Stimulated activated CD8-positive, alpha-beta memory T cell treated with anti-CD3 and anti-CD28 coated beads, Interleukin-2, amount 100 ng/mL, for 1 hour (primary cell): ENCODE data around the gene FMN2.

Experiments
- DNase-seq, 2 donors: peaks; one replicate each; pipeline ENCODE4 v3.0.0-alpha.2; 2020; ENCODE audit warnings: low read depth in 2 of 2

Gene FMN2

GRCh38 chr1:240098534-240098933 is 6.9 kb downstream of the FMN2 start:
- no peak for DNase-seq

GRCh38 chr1:240099329-240099728 is 7.6 kb downstream of the FMN2 start:
- DNase-seq, result no peak

- no peak for DNase-seq
Measured at GRCh38 chr1:240099748-240100147, 8.1 kb downstream of the FMN2 start.

GRCh38 chr1:240100371-240100934 is 8.8 kb downstream of the FMN2 start:
- DNase-seq, result no peak

GRCh38 chr1:240101306-240101705 is 9.6 kb downstream of the FMN2 start:
- DNase-seq, result no peak

GRCh38 chr1:240101737-240102136 is 10.1 kb downstream of the FMN2 start:
- no peak for DNase-seq

GRCh38 chr1:240104672-240105071 is 13.0 kb downstream of the FMN2 start:
- DNase-seq, result no peak

GRCh38 chr1:240107058-240107684 is 15.5 kb downstream of the FMN2 start:
- no peak for DNase-seq

- DNase-seq, result no peak
Measured at GRCh38 chr1:240109130-240109529, 17.4 kb downstream of the FMN2 start.

- no peak for DNase-seq
Measured at GRCh38 chr1:240109920-240110636, 18.4 kb downstream of the FMN2 start.

GRCh38 chr1:240111558-240111957 is 19.9 kb downstream of the FMN2 start:
- DNase-seq, result no peak

- no peak for DNase-seq
Measured at GRCh38 chr1:240114222-240114621, 22.5 kb downstream of the FMN2 start.

GRCh38 chr1:240115831-240116230 is 24.1 kb downstream of the FMN2 start:
- DNase-seq, result no peak

- no peak for DNase-seq
Measured at GRCh38 chr1:240116831-240117769, 25.4 kb downstream of the FMN2 start.

- no peak for DNase-seq
Measured at GRCh38 chr1:240117930-240118329, 26.2 kb downstream of the FMN2 start.

- DNase-seq, result no peak
Measured at GRCh38 chr1:240122639-240123613, 31.2 kb downstream of the FMN2 start.

GRCh38 chr1:240126821-240127220 is 35.1 kb downstream of the FMN2 start:
- no peak for DNase-seq

GRCh38 chr1:240128366-240128765 is 36.7 kb downstream of the FMN2 start:
- no peak for DNase-seq

GRCh38 chr1:240134113-240134512 is 42.4 kb downstream of the FMN2 start:
- DNase-seq, result no peak

- DNase-seq, result no peak
Measured at GRCh38 chr1:240134596-240134995, 42.9 kb downstream of the FMN2 start.

- no peak for DNase-seq
Measured at GRCh38 chr1:240136402-240136801, 44.7 kb downstream of the FMN2 start.
